HEK293 (cell line): Measurements from ENCODE around the gene COPZ1.

Source experiments
- KLF1 ChIP-seq: fragments of 450-650 bp; formaldehyde crosslinking; IDR thresholded peaks from 2 replicates; pipeline ENCODE4 v1.5.1; 2016; ENCODE audit warnings: missing biosample characterization, missing genetic modification characterization
- KLF10 ChIP-seq: fragments of 450-650 bp; IDR thresholded peaks from 2 replicates; pipeline ENCODE4 v1.5.1; 2018; ENCODE audit warnings: missing biosample characterization, mild to moderate bottlenecking, missing genetic modification characterization
- KLF9 ChIP-seq: fragments of 450-650 bp; formaldehyde crosslinking; IDR thresholded peaks from 2 replicates; pipeline ENCODE4 v1.5.1; 2016; ENCODE audit warnings: missing biosample characterization, missing genetic modification characterization, low read depth
- MEIS1 ChIP-seq: sonication (generic); formaldehyde crosslinking; IDR thresholded peaks from 2 replicates; pipeline ENCODE4 v1.8.1; 2022; ENCODE audit warnings: missing genetic modification reagents, mild to moderate bottlenecking, borderline replicate concordance
- SCRT1 ChIP-seq: fragments of 450-650 bp; formaldehyde crosslinking; IDR thresholded peaks from 2 replicates; pipeline ENCODE4 v1.5.1; 2016; ENCODE audit warnings: missing biosample characterization, missing genetic modification characterization, borderline replicate concordance
- YY1 ChIP-seq: fragments of 450-650 bp; formaldehyde crosslinking; IDR thresholded peaks from 2 replicates; pipeline ENCODE4 v1.5.1; 2018; ENCODE audit warnings: missing biosample characterization, missing genetic modification characterization
- YY2 ChIP-seq: fragments of 450-650 bp; formaldehyde crosslinking; IDR thresholded peaks from 2 replicates; pipeline ENCODE4 v1.5.1; 2016; ENCODE audit warnings: missing biosample characterization, missing genetic modification characterization
- ZBTB48 ChIP-seq: fragments of 450-650 bp; formaldehyde crosslinking; IDR thresholded peaks from 2 replicates; pipeline ENCODE4 v1.5.1; 2016; ENCODE audit warnings: missing biosample characterization, missing genetic modification characterization
- ZBTB7A ChIP-seq: fragments of 450-650 bp; formaldehyde crosslinking; IDR thresholded peaks from 2 replicates; pipeline ENCODE4 v1.5.1; 2016; ENCODE audit warnings: low read depth, missing biosample characterization, missing genetic modification characterization
- ZEB2 ChIP-seq: fragments of 450-650 bp; formaldehyde crosslinking; IDR thresholded peaks from 2 replicates; pipeline ENCODE4 v1.5.1; 2016; ENCODE audit warnings: missing biosample characterization, missing genetic modification characterization
- ZNF155 ChIP-seq: fragments of 450-650 bp; formaldehyde crosslinking; IDR thresholded peaks from 2 replicates; pipeline ENCODE4 v1.5.1; 2016; ENCODE audit warnings: missing biosample characterization, missing genetic modification characterization
- ZNF175 ChIP-seq: fragments of 450-650 bp; formaldehyde crosslinking; IDR thresholded peaks from 2 replicates; pipeline ENCODE4 v1.5.1; 2016; ENCODE audit warnings: missing biosample characterization, missing genetic modification characterization
- ZNF23 ChIP-seq: fragments of 450-650 bp; formaldehyde crosslinking; IDR thresholded peaks from 2 replicates; pipeline ENCODE4 v1.5.1; 2016; ENCODE audit warnings: missing biosample characterization, missing genetic modification characterization, borderline replicate concordance
- ZNF274 ChIP-seq, 2 experiments: fragments of 200-500 bp in 1 of 2; fragments of 450-650 bp in 1 of 2; sonication (Bioruptor generic) in 1 of 2; formaldehyde crosslinking in 1 of 2; IDR thresholded peaks; 2 replicates each; pipeline versions ENCODE4 v1.5.1 to v1.6.1; 2014 to 2016; ENCODE audit warnings: borderline replicate concordance in 1 of 2, inconsistent platforms in 1 of 2, low read length in 1 of 2, missing biosample characterization in 1 of 2, missing genetic modification characterization in 1 of 2
- ZNF341 ChIP-seq: fragments of 450-650 bp; formaldehyde crosslinking; IDR thresholded peaks from 2 replicates; pipeline ENCODE4; 2016; ENCODE audit warnings: low read depth, missing biosample characterization, missing genetic modification characterization
- ZNF366 ChIP-seq: fragments of 450-650 bp; formaldehyde crosslinking; conservative IDR thresholded peaks from 2 replicates; pipeline ENCODE4 v1.5.1; 2016; ENCODE audit warnings: missing biosample characterization, missing genetic modification characterization
- ZNF473 ChIP-seq: fragments of 450-650 bp; formaldehyde crosslinking; IDR thresholded peaks from 2 replicates; pipeline ENCODE4 v1.5.1; 2017; ENCODE audit warnings: missing biosample characterization, missing genetic modification characterization
- ZNF555 ChIP-seq: fragments of 450-650 bp; formaldehyde crosslinking; conservative IDR thresholded peaks from 2 replicates; pipeline ENCODE4 v1.5.1; 2017; ENCODE audit warnings: missing biosample characterization, mild to moderate bottlenecking, missing genetic modification characterization, inconsistent platforms
- ZNF600 ChIP-seq: fragments of 450-650 bp; formaldehyde crosslinking; IDR thresholded peaks from 2 replicates; pipeline ENCODE4 v1.5.1; 2016; ENCODE audit warnings: missing biosample characterization, missing genetic modification characterization
- ZNF623 ChIP-seq: fragments of 450-650 bp; formaldehyde crosslinking; IDR thresholded peaks from 2 replicates; pipeline ENCODE4 v1.5.1; 2016; ENCODE audit warnings: missing biosample characterization, missing genetic modification characterization
- ZNF654 ChIP-seq: fragments of 450-650 bp; formaldehyde crosslinking; IDR thresholded peaks from 2 replicates; pipeline ENCODE4 v1.5.1; 2016; ENCODE audit warnings: low read depth, missing biosample characterization, missing genetic modification characterization
- ZNF791 ChIP-seq: fragments of 450-650 bp; formaldehyde crosslinking; IDR thresholded peaks from 2 replicates; pipeline ENCODE4 v1.5.1; 2016; ENCODE audit warnings: missing biosample characterization, missing genetic modification characterization
- ZNF792 ChIP-seq: fragments of 450-650 bp; formaldehyde crosslinking; IDR thresholded peaks from 2 replicates; pipeline ENCODE4 v1.5.1; 2016; ENCODE audit warnings: missing biosample characterization, missing genetic modification characterization
- TF ChIP-seq, protein P1 (sequence below): fragments of 450-650 bp; formaldehyde crosslinking; IDR thresholded peaks from 2 replicates; pipeline ENCODE4 v1.5.1; 2016; ENCODE audit warnings: missing biosample characterization, missing genetic modification characterization
- TF ChIP-seq, protein P2 (sequence below): fragments of 450-650 bp; formaldehyde crosslinking; IDR thresholded peaks from 2 replicates; pipeline ENCODE4 v1.5.1; 2016; ENCODE audit warnings: missing biosample characterization, missing genetic modification characterization
- TF ChIP-seq, protein P3 (sequence below): fragments of 450-650 bp; formaldehyde crosslinking; IDR thresholded peaks from 2 replicates; pipeline ENCODE4 v1.5.1; 2016; ENCODE audit warnings: missing biosample characterization, missing genetic modification characterization
- TF ChIP-seq, protein P4 (sequence below): fragments of 450-650 bp; formaldehyde crosslinking; IDR thresholded peaks from 2 replicates; pipeline ENCODE4 v1.5.1; 2017; ENCODE audit warnings: missing biosample characterization, missing genetic modification characterization
- TF ChIP-seq, protein P5 (sequence below): fragments of 450-650 bp; formaldehyde crosslinking; IDR thresholded peaks from 2 replicates; pipeline ENCODE4 v1.5.0; 2017; ENCODE audit warnings: missing biosample characterization, missing genetic modification characterization, borderline replicate concordance
- TF ChIP-seq, protein P6 (sequence below): fragments of 450-650 bp; formaldehyde crosslinking; IDR thresholded peaks from 2 replicates; pipeline ENCODE4 v1.5.1; 2017; ENCODE audit warnings: missing biosample characterization, missing genetic modification characterization

The COPZ1 gene

DNA sequence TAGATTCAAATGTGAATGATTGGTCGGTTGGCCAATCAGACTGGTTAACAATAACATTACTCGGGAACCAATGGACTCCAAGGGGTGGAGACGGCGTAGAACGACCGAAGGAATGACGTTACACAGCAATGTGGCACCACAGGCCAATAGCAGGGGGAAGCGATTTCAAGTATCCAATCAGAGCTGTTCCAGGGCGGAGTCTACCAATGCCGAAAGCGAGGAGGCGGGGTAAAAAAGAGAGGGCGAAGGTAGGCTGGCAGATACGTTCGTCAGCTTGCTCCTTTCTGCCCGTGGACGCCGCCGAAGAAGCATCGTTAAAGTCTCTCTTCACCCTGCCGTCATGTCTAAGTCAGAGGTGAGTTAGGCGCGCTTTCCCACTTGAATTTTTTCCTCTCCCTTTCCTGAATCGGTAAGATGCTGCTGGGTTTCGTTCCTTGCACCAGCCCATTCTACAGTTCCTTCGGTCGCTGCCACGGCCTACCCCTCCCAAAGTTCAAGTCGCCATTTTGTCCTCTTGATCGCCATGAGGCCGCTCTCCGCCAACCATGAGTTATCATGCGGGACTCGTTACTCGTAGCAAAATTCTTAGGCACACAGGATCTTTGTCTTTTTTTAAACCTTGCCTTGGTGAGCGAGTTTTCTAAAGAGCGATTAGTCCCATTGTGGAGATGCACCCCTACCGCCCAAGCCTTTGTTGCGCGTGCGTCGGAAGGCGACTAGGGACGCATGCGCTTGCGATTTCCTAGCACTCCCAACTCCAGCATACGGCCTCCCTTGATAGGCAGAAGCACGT is 44.3 kb upstream of the COPZ1 start, which contains the start of gene HNRNPA1 (continued):
- TF ChIP-seq YY2 (tag by site-specific recombination) (peak; percentile 82), ZNF623 (no peak), ZBTB48 (tag by site-specific recombination) (no peak; the same call in 1 of the 2 replicates), KLF9 (tag by site-specific recombination) (no peak), ZNF175 (tag by site-specific recombination) (no peak), ZNF366 (tag by site-specific recombination) (peak; percentile 77), ZNF792 (tag by site-specific recombination) (no peak), ZNF600 (tag by site-specific recombination) (0 out of 2 replicates have a peak, but pooled peaks have one; percentile 10), ZNF155 (tag by site-specific recombination) (no peak), ZNF274 (IDR thresholded peaks at IDR 0.05; ENCODE audit: low read length) (no peak), ZNF274 (tag by site-specific recombination; IDR thresholded peaks at IDR 0.05; ENCODE audit: borderline replicate concordance) (no peak), ZBTB7A (tag by site-specific recombination) (no peak), ZNF791 (tag by site-specific recombination) (no peak), ZNF654 (no peak), KLF10 (no peak; the same call in 1 of the 2 replicates), ZNF473 (no peak), ZNF555 (tag by site-specific recombination) (no peak), ZNF341 (tag by site-specific recombination) (0 out of 2 replicates have a peak, but pooled peaks have one; percentile 7), MEIS1 (CRISPR knock-in tag) (no peak), KLF1 (tag by site-specific recombination) (peak; percentile 20; the same call in 1 of the 2 replicates), YY1 (tag by site-specific recombination) (peak; percentile 97), ZNF23 (tag by site-specific recombination) (no peak), ZEB2 (tag by site-specific recombination) (no peak; the same call in none of the 2 replicates), SCRT1 (tag by site-specific recombination) (no peak)
- TF ChIP-seq, protein P1, sequence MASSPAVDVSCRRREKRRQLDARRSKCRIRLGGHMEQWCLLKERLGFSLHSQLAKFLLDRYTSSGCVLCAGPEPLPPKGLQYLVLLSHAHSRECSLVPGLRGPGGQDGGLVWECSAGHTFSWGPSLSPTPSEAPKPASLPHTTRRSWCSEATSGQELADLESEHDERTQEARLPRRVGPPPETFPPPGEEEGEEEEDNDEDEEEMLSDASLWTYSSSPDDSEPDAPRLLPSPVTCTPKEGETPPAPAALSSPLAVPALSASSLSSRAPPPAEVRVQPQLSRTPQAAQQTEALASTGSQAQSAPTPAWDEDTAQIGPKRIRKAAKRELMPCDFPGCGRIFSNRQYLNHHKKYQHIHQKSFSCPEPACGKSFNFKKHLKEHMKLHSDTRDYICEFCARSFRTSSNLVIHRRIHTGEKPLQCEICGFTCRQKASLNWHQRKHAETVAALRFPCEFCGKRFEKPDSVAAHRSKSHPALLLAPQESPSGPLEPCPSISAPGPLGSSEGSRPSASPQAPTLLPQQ, result peak; percentile 72
- TF ChIP-seq, protein P2, sequence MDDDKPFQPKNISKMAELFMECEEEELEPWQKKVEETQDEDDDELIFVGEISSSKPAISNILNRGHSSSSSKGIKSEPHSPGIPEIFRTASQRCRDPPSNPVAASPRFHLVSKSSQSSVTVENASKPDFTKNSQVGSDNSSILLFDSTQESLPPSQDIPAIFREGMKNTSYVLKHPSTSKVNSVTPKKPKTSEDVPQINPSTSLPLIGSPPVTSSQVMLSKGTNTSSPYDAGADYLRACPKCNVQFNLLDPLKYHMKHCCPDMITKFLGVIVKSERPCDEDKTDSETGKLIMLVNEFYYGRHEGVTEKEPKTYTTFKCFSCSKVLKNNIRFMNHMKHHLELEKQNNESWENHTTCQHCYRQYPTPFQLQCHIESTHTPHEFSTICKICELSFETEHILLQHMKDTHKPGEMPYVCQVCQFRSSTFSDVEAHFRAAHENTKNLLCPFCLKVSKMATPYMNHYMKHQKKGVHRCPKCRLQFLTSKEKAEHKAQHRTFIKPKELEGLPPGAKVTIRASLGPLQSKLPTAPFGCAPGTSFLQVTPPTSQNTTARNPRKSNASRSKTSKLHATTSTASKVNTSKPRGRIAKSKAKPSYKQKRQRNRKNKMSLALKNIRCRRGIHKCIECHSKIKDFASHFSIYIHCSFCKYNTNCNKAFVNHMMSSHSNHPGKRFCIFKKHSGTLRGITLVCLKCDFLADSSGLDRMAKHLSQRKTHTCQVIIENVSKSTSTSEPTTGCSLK (tag by site-specific recombination), result no peak
- TF ChIP-seq, protein P3, sequence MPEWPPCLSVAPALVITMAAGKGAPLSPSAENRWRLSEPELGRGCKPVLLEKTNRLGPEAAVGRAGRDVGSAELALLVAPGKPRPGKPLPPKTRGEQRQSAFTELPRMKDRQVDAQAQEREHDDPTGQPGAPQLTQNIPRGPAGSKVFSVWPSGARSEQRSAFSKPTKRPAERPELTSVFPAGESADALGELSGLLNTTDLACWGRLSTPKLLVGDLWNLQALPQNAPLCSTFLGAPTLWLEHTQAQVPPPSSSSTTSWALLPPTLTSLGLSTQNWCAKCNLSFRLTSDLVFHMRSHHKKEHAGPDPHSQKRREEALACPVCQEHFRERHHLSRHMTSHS, result no peak
- TF ChIP-seq, protein P4, sequence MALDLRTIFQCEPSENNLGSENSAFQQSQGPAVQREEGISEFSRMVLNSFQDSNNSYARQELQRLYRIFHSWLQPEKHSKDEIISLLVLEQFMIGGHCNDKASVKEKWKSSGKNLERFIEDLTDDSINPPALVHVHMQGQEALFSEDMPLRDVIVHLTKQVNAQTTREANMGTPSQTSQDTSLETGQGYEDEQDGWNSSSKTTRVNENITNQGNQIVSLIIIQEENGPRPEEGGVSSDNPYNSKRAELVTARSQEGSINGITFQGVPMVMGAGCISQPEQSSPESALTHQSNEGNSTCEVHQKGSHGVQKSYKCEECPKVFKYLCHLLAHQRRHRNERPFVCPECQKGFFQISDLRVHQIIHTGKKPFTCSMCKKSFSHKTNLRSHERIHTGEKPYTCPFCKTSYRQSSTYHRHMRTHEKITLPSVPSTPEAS (tag by site-specific recombination), result no peak
- TF ChIP-seq, protein P5, sequence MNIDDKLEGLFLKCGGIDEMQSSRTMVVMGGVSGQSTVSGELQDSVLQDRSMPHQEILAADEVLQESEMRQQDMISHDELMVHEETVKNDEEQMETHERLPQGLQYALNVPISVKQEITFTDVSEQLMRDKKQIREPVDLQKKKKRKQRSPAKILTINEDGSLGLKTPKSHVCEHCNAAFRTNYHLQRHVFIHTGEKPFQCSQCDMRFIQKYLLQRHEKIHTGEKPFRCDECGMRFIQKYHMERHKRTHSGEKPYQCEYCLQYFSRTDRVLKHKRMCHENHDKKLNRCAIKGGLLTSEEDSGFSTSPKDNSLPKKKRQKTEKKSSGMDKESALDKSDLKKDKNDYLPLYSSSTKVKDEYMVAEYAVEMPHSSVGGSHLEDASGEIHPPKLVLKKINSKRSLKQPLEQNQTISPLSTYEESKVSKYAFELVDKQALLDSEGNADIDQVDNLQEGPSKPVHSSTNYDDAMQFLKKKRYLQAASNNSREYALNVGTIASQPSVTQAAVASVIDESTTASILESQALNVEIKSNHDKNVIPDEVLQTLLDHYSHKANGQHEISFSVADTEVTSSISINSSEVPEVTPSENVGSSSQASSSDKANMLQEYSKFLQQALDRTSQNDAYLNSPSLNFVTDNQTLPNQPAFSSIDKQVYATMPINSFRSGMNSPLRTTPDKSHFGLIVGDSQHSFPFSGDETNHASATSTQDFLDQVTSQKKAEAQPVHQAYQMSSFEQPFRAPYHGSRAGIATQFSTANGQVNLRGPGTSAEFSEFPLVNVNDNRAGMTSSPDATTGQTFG (tag by site-specific recombination), result no peak
- TF ChIP-seq, protein P6, sequence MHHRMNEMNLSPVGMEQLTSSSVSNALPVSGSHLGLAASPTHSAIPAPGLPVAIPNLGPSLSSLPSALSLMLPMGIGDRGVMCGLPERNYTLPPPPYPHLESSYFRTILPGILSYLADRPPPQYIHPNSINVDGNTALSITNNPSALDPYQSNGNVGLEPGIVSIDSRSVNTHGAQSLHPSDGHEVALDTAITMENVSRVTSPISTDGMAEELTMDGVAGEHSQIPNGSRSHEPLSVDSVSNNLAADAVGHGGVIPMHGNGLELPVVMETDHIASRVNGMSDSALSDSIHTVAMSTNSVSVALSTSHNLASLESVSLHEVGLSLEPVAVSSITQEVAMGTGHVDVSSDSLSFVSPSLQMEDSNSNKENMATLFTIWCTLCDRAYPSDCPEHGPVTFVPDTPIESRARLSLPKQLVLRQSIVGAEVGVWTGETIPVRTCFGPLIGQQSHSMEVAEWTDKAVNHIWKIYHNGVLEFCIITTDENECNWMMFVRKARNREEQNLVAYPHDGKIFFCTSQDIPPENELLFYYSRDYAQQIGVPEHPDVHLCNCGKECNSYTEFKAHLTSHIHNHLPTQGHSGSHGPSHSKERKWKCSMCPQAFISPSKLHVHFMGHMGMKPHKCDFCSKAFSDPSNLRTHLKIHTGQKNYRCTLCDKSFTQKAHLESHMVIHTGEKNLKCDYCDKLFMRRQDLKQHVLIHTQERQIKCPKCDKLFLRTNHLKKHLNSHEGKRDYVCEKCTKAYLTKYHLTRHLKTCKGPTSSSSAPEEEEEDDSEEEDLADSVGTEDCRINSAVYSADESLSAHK (tag by site-specific recombination), result peak; percentile 60; the same call in 1 of the 2 replicates
